Activated naive CD4-positive, alpha-beta T cell treated with anti-CD3 and anti-CD28 coated beads, Interleukin-2, amount 50 U/mL, for 24 hours (primary cell): Measurements from ENCODE around the gene EHD1.

Experiments used
- H3K27ac Mint-ChIP-seq: one replicate; pipeline ENCODE4 v1.8.0; 2021; ENCODE audit warnings: mild to moderate bottlenecking, mixed read lengths
- H3K27me3 Mint-ChIP-seq: one replicate; pipeline ENCODE4 v1.8.0; 2021; ENCODE audit warnings: mixed read lengths
- H3K36me3 Mint-ChIP-seq: one replicate; pipeline ENCODE4 v1.8.0; 2021; ENCODE audit warnings: mixed read lengths
- H3K4me1 Mint-ChIP-seq: one replicate; pipeline ENCODE4 v1.8.0; 2021; ENCODE audit warnings: mixed read lengths
- H3K4me3 Mint-ChIP-seq: one replicate; pipeline ENCODE4 v1.8.0; 2021; ENCODE audit warnings: mild to moderate bottlenecking, mixed read lengths
- H3K9me3 Mint-ChIP-seq: one replicate; pipeline ENCODE4 v1.8.0; 2021; ENCODE audit warnings: mixed read lengths

The EHD1 gene

GRCh38 chr11:64878494-64879243, at the start of gene EHD1:
EHD1 (minus strand) TSS chr11:64878621; CDS start chr11:64878464, 157 bp downstream.
- no peaks in the 10 kb centered on the region for H3K27me3 Mint-ChIP-seq
- peak within 1 kb of the TSS; percentile 96 for H3K27ac Mint-ChIP-seq
- no peaks in the 10 kb centered on the region for H3K9me3 Mint-ChIP-seq
- H3K4me1 Mint-ChIP-seq: peaks cover 63% of the 10 kb centered on the region
- H3K4me3 Mint-ChIP-seq: peak within 1 kb of the TSS; percentile 98
- peaks cover 2% of the 10 kb centered on the region for H3K36me3 Mint-ChIP-seq

DNA sequence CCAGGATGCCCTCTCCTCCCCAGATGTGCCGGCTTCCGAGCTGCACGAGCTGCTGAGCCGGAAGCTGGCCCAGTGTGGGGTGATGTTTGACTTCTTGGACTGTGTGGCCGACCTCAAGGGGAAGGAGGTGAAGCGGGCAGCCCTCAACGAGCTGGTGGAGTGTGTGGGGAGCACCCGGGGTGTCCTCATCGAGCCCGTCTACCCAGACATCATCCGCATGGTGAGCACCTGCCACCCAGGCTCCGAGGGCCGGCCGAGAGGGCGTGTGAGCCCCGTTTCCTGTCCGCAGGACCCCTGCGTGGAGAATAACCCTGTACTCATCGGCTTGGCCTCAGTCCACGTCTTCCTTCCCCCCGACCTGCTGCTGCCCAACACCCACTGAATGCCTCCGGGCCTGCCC, 48.3 kb upstream of the EHD1 start:
- H3K9me3 Mint-ChIP-seq: no peaks in the 10 kb centered on the region
- no peak overlapping the region for H3K27ac Mint-ChIP-seq
- peaks cover 17% of the 10 kb centered on the region for H3K4me1 Mint-ChIP-seq
- H3K36me3 Mint-ChIP-seq: peaks cover 2% of the 10 kb centered on the region
- no peaks in the 10 kb centered on the region for H3K27me3 Mint-ChIP-seq
- no peak overlapping the region for H3K4me3 Mint-ChIP-seq

GRCh38 chr11:64925536-64926436, 47.4 kb upstream of the EHD1 start:
- Mint-ChIP-seq H3K4me1 (peaks cover 17% of the 10 kb centered on the region), H3K4me3 (peak overlapping the region; percentile 97), H3K27me3 (no peaks in the 10 kb centered on the region), H3K9me3 (no peaks in the 10 kb centered on the region), H3K36me3 (peaks cover 2% of the 10 kb centered on the region), H3K27ac (no peak overlapping the region)

GRCh38 chr11:64924910-64925284, 46.5 kb upstream of the EHD1 start:
- Mint-ChIP-seq H3K27ac (peak overlapping the region; percentile 62), H3K4me3 (peak overlapping the region; percentile 97), H3K4me1 (peaks cover 17% of the 10 kb centered on the region), H3K27me3 (no peaks in the 10 kb centered on the region), H3K9me3 (no peaks in the 10 kb centered on the region), H3K36me3 (no peaks in the 10 kb centered on the region)

GRCh38 chr11:64923944-64924909, 45.8 kb upstream of the EHD1 start, which contains the start of gene PPP2R5B:
PPP2R5B (plus strand) TSS chr11:64924689; CDS start chr11:64925735, 1,046 bp downstream.
- peak within 1 kb of the TSS; percentile 98 for H3K27ac Mint-ChIP-seq

GRCh38 chr11:64923151-64923661, 44.8 kb upstream of the EHD1 start:
- Mint-ChIP-seq H3K27me3 (no peaks in the 10 kb centered on the region), H3K4me1 (peaks cover 17% of the 10 kb centered on the region), H3K27ac (no peak overlapping the region), H3K9me3 (no peaks in the 10 kb centered on the region), H3K36me3 (no peaks in the 10 kb centered on the region), H3K4me3 (no peak overlapping the region)

More at GRCh38 chr11:64923944-64924909, 45.8 kb upstream of the EHD1 start, which contains the start of gene PPP2R5B:
- peak within 1 kb of the TSS; percentile 97 for H3K4me3 Mint-ChIP-seq
- no peaks in the 10 kb centered on the region for H3K27me3 Mint-ChIP-seq
- no peaks in the 10 kb centered on the region for H3K36me3 Mint-ChIP-seq
- peaks cover 17% of the 10 kb centered on the region for H3K4me1 Mint-ChIP-seq
- no peaks in the 10 kb centered on the region for H3K9me3 Mint-ChIP-seq

- no peaks in the 10 kb centered on the region for H3K36me3 Mint-ChIP-seq
- H3K4me1 Mint-ChIP-seq: peaks cover 28% of the 10 kb centered on the region
- H3K27me3 Mint-ChIP-seq: no peaks in the 10 kb centered on the region
- no peak overlapping the region for H3K27ac Mint-ChIP-seq
- H3K9me3 Mint-ChIP-seq: no peaks in the 10 kb centered on the region
- H3K4me3 Mint-ChIP-seq: no peak overlapping the region
These were observed 43.0 kb upstream of the EHD1 start for GRCh38 chr11:64921384-64921783.

- Mint-ChIP-seq H3K4me1 (peaks cover 35% of the 10 kb centered on the region), H3K9me3 (no peaks in the 10 kb centered on the region), H3K27ac (no peak overlapping the region), H3K27me3 (no peaks in the 10 kb centered on the region), H3K36me3 (no peaks in the 10 kb centered on the region), H3K4me3 (no peak overlapping the region)
These were observed 41.7 kb upstream of the EHD1 start for GRCh38 chr11:64920124-64920523.

DNA sequence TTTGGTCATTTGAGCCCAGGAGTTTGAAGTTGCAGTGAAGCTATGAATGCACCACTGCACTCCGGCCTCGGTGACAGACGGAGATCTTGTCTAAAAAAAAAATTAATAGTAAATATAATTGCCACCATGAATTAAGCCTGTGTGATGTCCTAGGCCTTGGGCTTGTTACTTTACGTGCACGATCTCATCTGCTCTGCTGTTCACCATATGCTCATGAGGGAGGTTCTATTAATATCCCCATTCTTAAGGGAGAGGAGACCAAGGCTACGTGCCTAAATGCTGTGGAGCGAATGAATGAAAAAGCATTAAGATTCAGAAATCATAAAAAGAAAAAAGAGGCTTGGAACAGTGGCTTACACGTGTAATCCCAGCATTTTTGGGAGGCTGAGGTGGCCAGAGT, 41.2 kb upstream of the EHD1 start:
- Mint-ChIP-seq H3K9me3 (no peaks in the 10 kb centered on the region), H3K27me3 (no peaks in the 10 kb centered on the region), H3K4me3 (no peak overlapping the region), H3K36me3 (no peaks in the 10 kb centered on the region), H3K4me1 (peaks cover 32% of the 10 kb centered on the region), H3K27ac (no peak overlapping the region)

- H3K4me1 Mint-ChIP-seq: peaks cover 26% of the 10 kb centered on the region
- H3K4me3 Mint-ChIP-seq: peak overlapping the region; percentile 92
- no peaks in the 10 kb centered on the region for H3K27me3 Mint-ChIP-seq
- H3K36me3 Mint-ChIP-seq: no peaks in the 10 kb centered on the region
- H3K27ac Mint-ChIP-seq: peak overlapping the region; percentile 84
- no peaks in the 10 kb centered on the region for H3K9me3 Mint-ChIP-seq
These were observed 39.6 kb upstream of the EHD1 start for GRCh38 chr11:64918017-64918416.

GRCh38 chr11:64917663-64917995, 39.2 kb upstream of the EHD1 start:
- Mint-ChIP-seq H3K27me3 (no peaks in the 10 kb centered on the region), H3K9me3 (no peaks in the 10 kb centered on the region), H3K27ac (peak overlapping the region; percentile 84), H3K4me3 (peak overlapping the region; percentile 92), H3K36me3 (no peaks in the 10 kb centered on the region), H3K4me1 (peaks cover 26% of the 10 kb centered on the region)

- Mint-ChIP-seq H3K27me3 (no peaks in the 10 kb centered on the region), H3K4me3 (peak within 1 kb of the TSS; percentile 92), H3K27ac (peak within 1 kb of the TSS; percentile 90), H3K4me1 (peaks cover 26% of the 10 kb centered on the region), H3K36me3 (no peaks in the 10 kb centered on the region), H3K9me3 (no peaks in the 10 kb centered on the region)
These were observed 38.6 kb upstream of the EHD1 start, which contains the start of gene ATG2A for GRCh38 chr11:64916775-64917662. ATG2A (minus strand) TSS chr11:64917209; CDS start chr11:64917135, 74 bp downstream.

DNA sequence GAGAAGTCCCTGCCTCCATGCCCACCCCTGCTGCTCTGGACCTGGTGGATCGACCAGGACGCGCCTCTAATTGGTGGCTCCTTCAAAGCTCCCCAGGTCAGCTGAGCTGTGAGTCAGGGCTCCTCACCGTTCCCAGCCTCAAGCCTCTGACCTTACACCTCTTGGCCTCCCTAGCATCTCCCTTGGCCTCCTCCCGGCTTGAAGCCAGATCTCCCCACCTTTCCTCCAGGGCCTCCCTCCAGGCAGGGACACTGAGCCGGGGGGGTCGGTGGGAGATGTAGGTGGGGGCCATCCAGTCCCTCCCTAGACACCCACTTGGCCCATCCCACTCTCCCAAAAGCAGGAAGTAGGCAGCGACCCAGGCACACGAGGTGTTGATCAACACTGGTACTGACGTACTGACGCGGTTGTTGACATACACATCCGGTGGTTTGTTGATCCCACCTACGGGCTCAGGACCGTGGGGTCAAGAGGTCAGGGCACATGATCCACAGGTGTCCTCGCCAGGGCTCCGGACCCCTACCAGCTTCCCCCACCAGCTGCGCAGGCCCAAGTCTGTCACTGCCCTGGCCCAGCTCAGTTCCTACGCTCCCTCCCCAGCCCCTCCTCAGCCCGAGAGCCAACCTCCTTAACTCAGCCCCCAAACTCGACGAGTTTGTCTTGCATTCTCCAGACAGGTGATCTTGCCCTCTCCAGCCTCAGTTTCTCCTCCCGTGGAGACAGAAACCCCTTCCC, 37.8 kb upstream of the EHD1 start:
- Mint-ChIP-seq H3K27ac (peak overlapping the region; percentile 90), H3K4me3 (peak overlapping the region; percentile 92), H3K9me3 (no peaks in the 10 kb centered on the region), H3K4me1 (peaks cover 26% of the 10 kb centered on the region), H3K36me3 (peaks cover 5% of the 10 kb centered on the region), H3K27me3 (no peaks in the 10 kb centered on the region)
